NB4 (cell line): Measurements from ENCODE around the gene SYNGR1.

Source experiments
- DNase-seq: peaks from one replicate; pipeline ENCODE4 v3.0.0; 2010; ENCODE audit warnings: low read depth
- H3K4me3 ChIP-seq: one replicate; pipeline ENCODE4 v1.5.1; 2011; ENCODE audit warnings: mild to moderate bottlenecking, low read depth, low read length, moderate library complexity
- CTCF ChIP-seq: IDR thresholded peaks from one replicate; pipeline ENCODE4 v1.5.1; 2012; ENCODE audit warnings: low read depth, low read length
- MAX ChIP-seq: IDR thresholded peaks from 2 replicates; pipeline ENCODE4 v1.6.1; 2011; ENCODE audit warnings: low read depth, low read length
- MYC ChIP-seq: IDR thresholded peaks from 2 replicates; pipeline ENCODE4 v1.6.1; 2011; ENCODE audit warnings: low read depth, low read length
- POLR2A ChIP-seq: IDR thresholded peaks from 2 replicates; pipeline ENCODE4 v1.6.1; 2011; ENCODE audit warnings: mild to moderate bottlenecking; ENCODE audit not compliant: insufficient read length; ENCODE audit errors: extremely low read depth

The SYNGR1 gene

GRCh38 chr22:39434243-39434653 is 84.5 kb downstream of the SYNGR1 start:
- H3K4me3 ChIP-seq, result no peak overlapping the region
- TF ChIP-seq POLR2A (no peak), CTCF (no peak), MAX (no peak), MYC (no peak)
- DNase-seq, result no peak

GRCh38 chr22:39434721-39435120 is 84.9 kb downstream of the SYNGR1 start:
- H3K4me3 ChIP-seq, result no peak overlapping the region
- no peak for TF ChIP-seq POLR2A
- no peak for TF ChIP-seq MAX
- no peak for TF ChIP-seq CTCF
- no peak for TF ChIP-seq MYC
- DNase-seq, result no peak
